Neural cell (in vitro differentiated cells): ENCODE data around the gene DNAJA3.

Experiments used
- EP300 ChIP-seq: fragments of 450-650 bp; conservative IDR thresholded peaks from 2 replicates; pipeline ENCODE4 v1.6.1; 2014; ENCODE audit warnings: antibody characterized with exemption, mild to moderate bottlenecking, moderate library complexity; ENCODE audit not compliant: poor library complexity, severe bottlenecking
- EZH2 ChIP-seq: fragments of 200-600, 300-800 bp; shearing (Covaris generic), sonication (generic); IDR thresholded peaks from 2 replicates; pipeline ENCODE4 v1.6.1; 2014; ENCODE audit warnings: antibody characterized with exemption, low read length, borderline replicate concordance, mild to moderate bottlenecking; ENCODE audit not compliant: insufficient read depth, poor library complexity, severe bottlenecking
- MXI1 ChIP-seq: fragments of 450-650 bp; conservative IDR thresholded peaks from 2 replicates; pipeline ENCODE4 v1.6.1; 2014; ENCODE audit warnings: antibody characterized with exemption, mild to moderate bottlenecking; ENCODE audit not compliant: poor library complexity, severe bottlenecking
- POLR2AphosphoS5 ChIP-seq: IDR thresholded peaks from 2 replicates; pipeline ENCODE4 v1.6.1; 2012
- RAD21 ChIP-seq: fragments of 450-650 bp; conservative IDR thresholded peaks from 2 replicates; pipeline ENCODE4 v1.6.1; 2014; ENCODE audit warnings: antibody characterized with exemption, mild to moderate bottlenecking, moderate library complexity
- SMC3 ChIP-seq: fragments of 450-650 bp; conservative IDR thresholded peaks from 2 replicates; pipeline ENCODE4 v1.6.1; 2014; ENCODE audit warnings: antibody characterized with exemption, mild to moderate bottlenecking, moderate library complexity; ENCODE audit not compliant: poor library complexity
- TAF1 ChIP-seq: IDR thresholded peaks from 2 replicates; pipeline ENCODE4 v1.6.1; 2012; ENCODE audit warnings: low read depth
- TF ChIP-seq, protein P1 (sequence below): fragments of 450-650 bp; IDR thresholded peaks from 2 replicates; pipeline ENCODE4 v1.5.1; 2014; ENCODE audit warnings: antibody characterized with exemption, mild to moderate bottlenecking, moderate library complexity; ENCODE audit not compliant: poor library complexity, severe bottlenecking
- TF ChIP-seq, protein P2 (sequence below): IDR thresholded peaks from 2 replicates; pipeline ENCODE4 v1.6.1; 2012; ENCODE audit warnings: borderline replicate concordance

- no peak for TF ChIP-seq MXI1
- TF ChIP-seq, protein P1, sequence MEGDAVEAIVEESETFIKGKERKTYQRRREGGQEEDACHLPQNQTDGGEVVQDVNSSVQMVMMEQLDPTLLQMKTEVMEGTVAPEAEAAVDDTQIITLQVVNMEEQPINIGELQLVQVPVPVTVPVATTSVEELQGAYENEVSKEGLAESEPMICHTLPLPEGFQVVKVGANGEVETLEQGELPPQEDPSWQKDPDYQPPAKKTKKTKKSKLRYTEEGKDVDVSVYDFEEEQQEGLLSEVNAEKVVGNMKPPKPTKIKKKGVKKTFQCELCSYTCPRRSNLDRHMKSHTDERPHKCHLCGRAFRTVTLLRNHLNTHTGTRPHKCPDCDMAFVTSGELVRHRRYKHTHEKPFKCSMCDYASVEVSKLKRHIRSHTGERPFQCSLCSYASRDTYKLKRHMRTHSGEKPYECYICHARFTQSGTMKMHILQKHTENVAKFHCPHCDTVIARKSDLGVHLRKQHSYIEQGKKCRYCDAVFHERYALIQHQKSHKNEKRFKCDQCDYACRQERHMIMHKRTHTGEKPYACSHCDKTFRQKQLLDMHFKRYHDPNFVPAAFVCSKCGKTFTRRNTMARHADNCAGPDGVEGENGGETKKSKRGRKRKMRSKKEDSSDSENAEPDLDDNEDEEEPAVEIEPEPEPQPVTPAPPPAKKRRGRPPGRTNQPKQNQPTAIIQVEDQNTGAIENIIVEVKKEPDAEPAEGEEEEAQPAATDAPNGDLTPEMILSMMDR = no peak
- no peak for TF ChIP-seq EZH2
- TF ChIP-seq, protein P2, sequence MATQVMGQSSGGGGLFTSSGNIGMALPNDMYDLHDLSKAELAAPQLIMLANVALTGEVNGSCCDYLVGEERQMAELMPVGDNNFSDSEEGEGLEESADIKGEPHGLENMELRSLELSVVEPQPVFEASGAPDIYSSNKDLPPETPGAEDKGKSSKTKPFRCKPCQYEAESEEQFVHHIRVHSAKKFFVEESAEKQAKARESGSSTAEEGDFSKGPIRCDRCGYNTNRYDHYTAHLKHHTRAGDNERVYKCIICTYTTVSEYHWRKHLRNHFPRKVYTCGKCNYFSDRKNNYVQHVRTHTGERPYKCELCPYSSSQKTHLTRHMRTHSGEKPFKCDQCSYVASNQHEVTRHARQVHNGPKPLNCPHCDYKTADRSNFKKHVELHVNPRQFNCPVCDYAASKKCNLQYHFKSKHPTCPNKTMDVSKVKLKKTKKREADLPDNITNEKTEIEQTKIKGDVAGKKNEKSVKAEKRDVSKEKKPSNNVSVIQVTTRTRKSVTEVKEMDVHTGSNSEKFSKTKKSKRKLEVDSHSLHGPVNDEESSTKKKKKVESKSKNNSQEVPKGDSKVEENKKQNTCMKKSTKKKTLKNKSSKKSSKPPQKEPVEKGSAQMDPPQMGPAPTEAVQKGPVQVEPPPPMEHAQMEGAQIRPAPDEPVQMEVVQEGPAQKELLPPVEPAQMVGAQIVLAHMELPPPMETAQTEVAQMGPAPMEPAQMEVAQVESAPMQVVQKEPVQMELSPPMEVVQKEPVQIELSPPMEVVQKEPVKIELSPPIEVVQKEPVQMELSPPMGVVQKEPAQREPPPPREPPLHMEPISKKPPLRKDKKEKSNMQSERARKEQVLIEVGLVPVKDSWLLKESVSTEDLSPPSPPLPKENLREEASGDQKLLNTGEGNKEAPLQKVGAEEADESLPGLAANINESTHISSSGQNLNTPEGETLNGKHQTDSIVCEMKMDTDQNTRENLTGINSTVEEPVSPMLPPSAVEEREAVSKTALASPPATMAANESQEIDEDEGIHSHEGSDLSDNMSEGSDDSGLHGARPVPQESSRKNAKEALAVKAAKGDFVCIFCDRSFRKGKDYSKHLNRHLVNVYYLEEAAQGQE = no peak
- no peak for TF ChIP-seq POLR2AphosphoS5
- TF ChIP-seq EP300 = no peak
- TF ChIP-seq TAF1 = no peak
- TF ChIP-seq RAD21 = no peak
- TF ChIP-seq SMC3 = no peak
These were observed 42.2 kb downstream of the DNAJA3 start for GRCh38 chr16:4467916-4468315.
